IPS-20b (cell line): Measurements from ENCODE around the gene C20orf144.

Experiments used
- H3K27ac ChIP-seq: one replicate; pipeline ENCODE4 v1.5.1; 2013; ENCODE audit warnings: low read length
- H3K27me3 ChIP-seq: 2 replicates; pipeline ENCODE4 v1.6.1; 2013; ENCODE audit warnings: mild to moderate bottlenecking, low read length, inconsistent platforms; ENCODE audit not compliant: insufficient read depth
- H3K36me3 ChIP-seq: 2 replicates; pipeline ENCODE4 v1.6.1; 2013; ENCODE audit warnings: low read depth, mild to moderate bottlenecking, inconsistent platforms, low read length, moderate library complexity; ENCODE audit not compliant: insufficient read depth
- H3K4me1 ChIP-seq: 2 replicates; pipeline ENCODE4 v1.6.1; 2013; ENCODE audit warnings: mild to moderate bottlenecking, control low read depth, inconsistent platforms, low read length, moderate library complexity; ENCODE audit not compliant: insufficient read depth
- H3K4me3 ChIP-seq: 2 replicates; pipeline ENCODE4 v1.5.1; 2013; ENCODE audit warnings: mild to moderate bottlenecking, low read length, inconsistent platforms
- H3K9ac ChIP-seq: 2 replicates; pipeline ENCODE4 v1.6.1; 2013; ENCODE audit warnings: low read depth, mild to moderate bottlenecking, inconsistent platforms, low read length, moderate library complexity
- H3K9me3 ChIP-seq: 2 replicates; pipeline ENCODE4 v1.6.1; 2013; ENCODE audit warnings: mild to moderate bottlenecking, low read depth, low read length, inconsistent platforms; ENCODE audit not compliant: insufficient read depth

The C20orf144 gene

DNA sequence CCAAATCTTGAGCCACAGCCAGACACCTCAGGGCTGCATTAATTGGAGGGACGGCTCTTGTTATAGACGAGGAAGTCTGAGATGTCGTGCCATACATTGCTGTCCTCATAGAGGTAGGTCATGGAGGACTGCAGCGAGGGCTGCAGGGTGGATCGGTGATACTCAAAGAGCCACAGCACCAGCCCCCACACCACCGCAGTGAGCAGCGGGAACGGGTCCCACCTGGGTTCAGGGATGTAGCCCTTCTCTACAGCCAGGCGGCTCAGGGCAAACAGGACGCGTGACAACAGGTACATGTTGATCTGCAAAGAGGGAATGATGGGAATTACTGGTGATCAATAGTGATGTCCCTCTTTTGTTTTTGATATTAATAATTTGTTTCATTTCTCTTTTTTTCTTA is 45.5 kb downstream of the C20orf144 start:
- H3K4me1 ChIP-seq: no peaks in the 10 kb centered on the region; the same call in 1 of the 2 replicates

DNA sequence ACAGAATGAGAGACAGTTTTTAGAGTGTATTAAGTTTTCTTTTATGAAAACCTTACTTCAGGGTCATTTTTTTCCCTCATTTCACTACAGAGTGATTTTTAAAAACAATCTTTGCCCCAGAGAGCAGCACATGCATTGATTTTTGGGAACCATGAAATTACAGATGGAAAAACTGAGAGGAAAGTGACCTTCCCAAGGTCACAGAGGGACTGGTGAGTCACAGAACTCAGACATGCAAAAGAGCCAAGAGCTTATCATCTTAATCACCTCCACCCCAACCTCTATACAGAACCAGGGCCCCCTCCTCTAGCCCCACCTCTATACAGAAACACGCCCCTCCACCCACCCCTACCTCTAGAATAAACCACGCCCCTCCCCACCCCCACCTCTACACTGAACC is 47.3 kb downstream of the C20orf144 start:
- Histone ChIP-seq H3K27me3 (no peaks in the 10 kb centered on the region), H3K9ac (no peak overlapping the region), H3K4me1 (no peaks in the 10 kb centered on the region; the same call in 1 of the 2 replicates), H3K4me3 (no peak overlapping the region), H3K27ac (no peak overlapping the region), H3K9me3 (no peaks in the 10 kb centered on the region), H3K36me3 (no peaks in the 10 kb centered on the region)

More for the DNA sequence above, 45.5 kb downstream of the C20orf144 start:
- Histone ChIP-seq H3K27me3 (no peaks in the 10 kb centered on the region), H3K9ac (no peak overlapping the region), H3K36me3 (no peaks in the 10 kb centered on the region), H3K27ac (no peak overlapping the region), H3K4me3 (no peak overlapping the region), H3K9me3 (peaks cover 7% of the 10 kb centered on the region; the same call in 1 of the 2 replicates)

DNA sequence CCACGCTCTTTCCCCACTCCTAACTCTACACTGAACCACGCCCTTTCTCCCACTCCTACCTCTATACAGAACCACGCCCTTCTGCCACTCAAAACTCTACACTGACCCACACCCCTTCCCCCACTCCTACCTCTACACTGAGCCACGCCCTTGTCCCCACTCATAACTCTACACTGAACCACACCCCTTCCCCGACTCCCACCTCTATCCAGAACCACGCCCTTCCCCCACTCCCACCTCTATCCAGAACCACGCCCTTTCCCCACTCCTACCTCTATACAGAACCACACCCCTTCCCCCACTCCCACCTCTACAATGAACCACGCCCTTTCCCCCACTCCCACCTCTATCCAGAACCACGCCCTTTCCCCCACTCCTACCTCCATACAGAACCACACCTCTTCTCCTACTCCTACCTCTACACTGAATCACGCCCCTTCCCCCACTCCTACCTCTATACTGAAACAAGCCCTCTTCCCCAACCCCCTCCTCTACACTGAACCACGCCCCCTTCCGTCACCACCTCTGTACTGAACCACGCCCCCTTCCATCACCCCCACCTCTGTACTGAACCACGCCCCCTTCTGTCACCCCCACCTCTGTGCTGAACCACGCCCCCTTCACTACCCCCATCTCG is 47.9 kb downstream of the C20orf144 start:
- Histone ChIP-seq H3K27ac (no peak overlapping the region), H3K4me1 (no peaks in the 10 kb centered on the region; the same call in 1 of the 2 replicates), H3K27me3 (no peaks in the 10 kb centered on the region), H3K36me3 (no peaks in the 10 kb centered on the region), H3K9me3 (no peaks in the 10 kb centered on the region), H3K4me3 (no peak overlapping the region; the same call in 1 of the 2 replicates), H3K9ac (no peak overlapping the region)

DNA sequence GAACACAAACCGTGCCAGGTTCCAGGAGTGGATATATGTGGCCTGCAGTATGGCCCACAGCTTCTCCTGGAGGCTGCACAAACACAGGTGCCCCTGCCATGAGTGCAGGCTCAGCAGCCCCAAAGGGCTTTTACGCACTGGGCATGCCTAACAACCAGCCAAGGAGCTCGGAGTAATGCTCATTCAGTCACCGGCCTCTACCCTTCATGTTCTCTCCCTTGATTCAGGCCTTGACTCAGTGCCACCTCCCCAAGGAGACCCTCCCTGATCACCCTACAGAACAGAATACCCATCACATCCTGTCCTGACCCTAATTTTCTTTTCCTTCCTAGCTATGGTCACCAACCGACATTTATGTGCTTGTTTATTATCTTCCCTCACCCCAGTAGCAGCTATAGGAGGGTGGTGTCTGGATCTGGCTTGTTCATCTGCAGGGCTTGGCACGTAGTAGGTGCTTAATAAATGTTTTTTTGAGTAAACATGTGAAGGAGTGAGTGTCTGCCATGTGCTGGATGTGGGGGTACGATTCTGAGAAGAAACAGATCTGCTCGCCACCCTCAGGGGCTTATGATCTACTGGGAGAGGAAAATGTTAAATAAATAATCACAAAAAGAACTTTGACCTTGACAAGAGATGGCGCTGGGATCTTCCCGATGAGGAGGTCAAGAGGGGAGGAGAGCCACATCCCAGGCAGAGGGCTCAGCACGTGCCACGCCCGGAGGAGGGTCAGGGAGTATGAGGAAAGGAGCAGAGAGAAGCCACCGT is 48.7 kb downstream of the C20orf144 start:
- H3K9me3 ChIP-seq: no peaks in the 10 kb centered on the region
- no peaks in the 10 kb centered on the region for H3K27me3 ChIP-seq
- H3K4me1 ChIP-seq: no peaks in the 10 kb centered on the region; the same call in 1 of the 2 replicates
- no peak overlapping the region for H3K27ac ChIP-seq
- no peaks in the 10 kb centered on the region for H3K36me3 ChIP-seq
- no peak overlapping the region for H3K9ac ChIP-seq
- H3K4me3 ChIP-seq: no peak overlapping the region

DNA sequence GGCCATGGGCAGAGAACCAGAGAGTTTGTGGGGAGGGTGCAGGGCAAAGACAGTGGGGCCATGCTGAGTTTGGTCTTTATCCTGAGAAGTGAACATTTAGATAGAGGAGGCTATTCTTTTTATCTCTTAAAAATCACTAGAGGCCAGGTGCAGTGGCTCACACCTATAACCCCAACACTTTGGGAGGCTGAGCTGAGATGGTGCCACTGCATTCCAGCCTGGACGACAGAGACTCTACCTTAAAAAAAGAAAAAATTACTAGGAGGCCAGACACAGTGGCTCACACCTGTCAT is 49.3 kb downstream of the C20orf144 start:
- H3K4me1 ChIP-seq: no peaks in the 10 kb centered on the region; the same call in 1 of the 2 replicates
- H3K9me3 ChIP-seq: no peaks in the 10 kb centered on the region
- H3K36me3 ChIP-seq: no peaks in the 10 kb centered on the region
- no peaks in the 10 kb centered on the region for H3K27me3 ChIP-seq
- H3K9ac ChIP-seq: no peak overlapping the region
- H3K4me3 ChIP-seq: no peak overlapping the region
- no peak overlapping the region for H3K27ac ChIP-seq
